ENCODE measurements around the gene UXS1. TPM values are rescaled to one million over a fixed set of nuclear protein-coding genes. Genes with fewer than 3 reads are reported as not detected.

The UXS1 gene
- total RNA-seq, 2 donors from 2014 or later: 31.0 to 34.4 TPM

GRCh38 chr2:106117347-106117746, 76.8 kb downstream of the UXS1 start:
- Histone ChIP-seq H3K27ac (no peak overlapping the region), H3K27me3 (no peaks in the 10 kb centered on the region), H3K36me3 (no peaks in the 10 kb centered on the region), H3K4me1 (no peaks in the 10 kb centered on the region), H3K9ac (ENCODE audit: low read depth in 2 of 2, low read length in 2 of 2) (no peak overlapping the region), H3K9me3 (no peaks in the 10 kb centered on the region), H3K4me3 (no peak overlapping the region)
- intact Hi-C loops (cut with DNase I): no loop called here
- TF ChIP-seq, protein P1, sequence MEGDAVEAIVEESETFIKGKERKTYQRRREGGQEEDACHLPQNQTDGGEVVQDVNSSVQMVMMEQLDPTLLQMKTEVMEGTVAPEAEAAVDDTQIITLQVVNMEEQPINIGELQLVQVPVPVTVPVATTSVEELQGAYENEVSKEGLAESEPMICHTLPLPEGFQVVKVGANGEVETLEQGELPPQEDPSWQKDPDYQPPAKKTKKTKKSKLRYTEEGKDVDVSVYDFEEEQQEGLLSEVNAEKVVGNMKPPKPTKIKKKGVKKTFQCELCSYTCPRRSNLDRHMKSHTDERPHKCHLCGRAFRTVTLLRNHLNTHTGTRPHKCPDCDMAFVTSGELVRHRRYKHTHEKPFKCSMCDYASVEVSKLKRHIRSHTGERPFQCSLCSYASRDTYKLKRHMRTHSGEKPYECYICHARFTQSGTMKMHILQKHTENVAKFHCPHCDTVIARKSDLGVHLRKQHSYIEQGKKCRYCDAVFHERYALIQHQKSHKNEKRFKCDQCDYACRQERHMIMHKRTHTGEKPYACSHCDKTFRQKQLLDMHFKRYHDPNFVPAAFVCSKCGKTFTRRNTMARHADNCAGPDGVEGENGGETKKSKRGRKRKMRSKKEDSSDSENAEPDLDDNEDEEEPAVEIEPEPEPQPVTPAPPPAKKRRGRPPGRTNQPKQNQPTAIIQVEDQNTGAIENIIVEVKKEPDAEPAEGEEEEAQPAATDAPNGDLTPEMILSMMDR (IDR thresholded peaks at IDR 0.05): no peak
- no peak for DNase-seq

GRCh38 chr2:106116248-106116647, 77.9 kb downstream of the UXS1 start:
- intact Hi-C loops (cut with DNase I): no loop called here
- Histone ChIP-seq H3K9ac (ENCODE audit: low read depth in 2 of 2, low read length in 2 of 2) (no peak overlapping the region), H3K27me3 (no peaks in the 10 kb centered on the region), H3K27ac (no peak overlapping the region), H3K36me3 (no peaks in the 10 kb centered on the region), H3K9me3 (no peaks in the 10 kb centered on the region), H3K4me1 (no peaks in the 10 kb centered on the region), H3K4me3 (no peak overlapping the region)
- TF ChIP-seq, protein P1 (IDR thresholded peaks at IDR 0.05): no peak
- no peak for DNase-seq

DNA sequence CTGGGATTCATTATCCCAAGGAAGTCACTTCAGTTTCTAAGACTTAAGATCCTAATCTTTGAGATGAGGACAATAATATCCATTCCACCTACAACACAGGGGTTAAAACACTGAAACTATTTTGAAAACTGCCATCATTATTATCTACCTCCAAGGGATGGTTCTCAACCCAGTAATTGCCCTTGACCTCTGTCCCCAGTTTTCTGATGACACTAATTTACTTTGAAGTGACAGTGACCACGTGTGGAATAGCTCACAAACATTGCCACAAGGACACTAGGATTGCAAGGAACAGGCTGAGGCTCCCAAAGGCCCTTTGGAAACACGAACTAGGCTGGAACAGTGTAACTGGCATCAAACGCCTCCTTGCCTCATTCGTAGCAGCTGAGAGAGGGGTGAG, 78.4 kb downstream of the UXS1 start:
- Histone ChIP-seq H3K9me3 (no peaks in the 10 kb centered on the region), H3K27ac (no peak overlapping the region), H3K27me3 (no peaks in the 10 kb centered on the region), H3K4me1 (no peaks in the 10 kb centered on the region), H3K9ac (ENCODE audit: low read depth in 2 of 2, low read length in 2 of 2) (no peak overlapping the region), H3K36me3 (no peaks in the 10 kb centered on the region), H3K4me3 (no peak overlapping the region)
- TF ChIP-seq, protein P1 (IDR thresholded peaks at IDR 0.05): no peak
- intact Hi-C loops (cut with DNase I): no loop called here
- no peak for DNase-seq

GRCh38 chr2:106115250-106115649, 78.9 kb downstream of the UXS1 start:
- no peak for DNase-seq
- Histone ChIP-seq H3K36me3 (no peaks in the 10 kb centered on the region), H3K27ac (no peak overlapping the region), H3K9me3 (no peaks in the 10 kb centered on the region), H3K27me3 (no peaks in the 10 kb centered on the region), H3K9ac (ENCODE audit: low read depth in 2 of 2, low read length in 2 of 2) (no peak overlapping the region), H3K4me3 (no peak overlapping the region), H3K4me1 (no peaks in the 10 kb centered on the region)
- intact Hi-C loops (cut with DNase I): no loop called here
- TF ChIP-seq, protein P1 (IDR thresholded peaks at IDR 0.05): no peak

GRCh38 chr2:106114166-106114565, 79.9 kb downstream of the UXS1 start:
- no peak overlapping the region for H3K4me3 ChIP-seq
- no peaks in the 10 kb centered on the region for H3K27me3 ChIP-seq
- intact Hi-C loops (cut with DNase I): no loop called here
- H3K9ac ChIP-seq (ENCODE audit: low read depth in 2 of 2, low read length in 2 of 2): no peak overlapping the region
- no peaks in the 10 kb centered on the region for H3K4me1 ChIP-seq
- H3K9me3 ChIP-seq: no peaks in the 10 kb centered on the region
- DNase-seq: no peak
- TF ChIP-seq, protein P1 (IDR thresholded peaks at IDR 0.05): no peak
- no peak overlapping the region for H3K27ac ChIP-seq
- H3K36me3 ChIP-seq: no peaks in the 10 kb centered on the region
